Suppressor macrophage treated with lipopolysaccharide for 4 hours (primary cell): Measurements from ENCODE around the gene PNPLA8.
"Not testable (repeated sequence)": the region's sequence is repeated elsewhere in the genome, so short reads cannot be mapped to it uniquely, and the experiment has no call there.

ENCODE experiments used
- DNase-seq: peaks from one replicate; pipeline ENCODE4 v3.0.0-alpha.2; 2020

The PNPLA8 gene

GRCh38 chr7:108529341-108529740 lies 3.4 kb upstream of the PNPLA8 start:
- no peak for DNase-seq

GRCh38 chr7:108528183-108528712 lies 2.3 kb upstream of the PNPLA8 start:
- DNase-seq, result no peak

GRCh38 chr7:108526768-108527017 lies 758 bp upstream of the PNPLA8 start:
- no peak for DNase-seq

GRCh38 chr7:108525327-108525984 lies 479 bp downstream of the PNPLA8 start:
- peak; percentile 81 for DNase-seq

GRCh38 chr7:108522780-108523179 lies 3.2 kb downstream of the PNPLA8 start:
- DNase-seq, result no peak

GRCh38 chr7:108517951-108518350 lies 8.0 kb downstream of the PNPLA8 start:
- DNase-seq, result no peak

- DNase-seq, result peak; percentile 62
Measured at GRCh38 chr7:108515630-108516029, 10.3 kb downstream of the PNPLA8 start.

GRCh38 chr7:108515013-108515412 lies 10.9 kb downstream of the PNPLA8 start:
- no peak for DNase-seq

GRCh38 chr7:108511939-108512338 lies 14.0 kb downstream of the PNPLA8 start:
- no peak for DNase-seq

- not testable (repeated sequence) for DNase-seq
Measured at GRCh38 chr7:108504576-108504975, 21.4 kb downstream of the PNPLA8 start.

GRCh38 chr7:108503112-108504026 lies 22.6 kb downstream of the PNPLA8 start:
- DNase-seq, result peak; percentile 23

- DNase-seq, result no peak
Measured at GRCh38 chr7:108499566-108499965, 26.4 kb downstream of the PNPLA8 start.

- DNase-seq, result no peak
Measured at GRCh38 chr7:108498481-108498880, 27.5 kb downstream of the PNPLA8 start.

- peak; percentile 74 for DNase-seq
Measured at GRCh38 chr7:108497082-108497725, 28.7 kb downstream of the PNPLA8 start.

- DNase-seq, result no peak
Measured at GRCh38 chr7:108492742-108493141, 33.2 kb downstream of the PNPLA8 start.

- no peak for DNase-seq
Measured at GRCh38 chr7:108488768-108489538, 37.0 kb downstream of the PNPLA8 start.

GRCh38 chr7:108487646-108488045 lies 38.3 kb downstream of the PNPLA8 start:
- DNase-seq, result no peak

GRCh38 chr7:108486291-108486966 lies 39.5 kb downstream of the PNPLA8 start:
- DNase-seq, result peak; percentile 21

- no peak for DNase-seq
Measured at GRCh38 chr7:108484137-108484536, 41.8 kb downstream of the PNPLA8 start.

GRCh38 chr7:108480311-108480710 lies 45.6 kb downstream of the PNPLA8 start:
- DNase-seq, result no peak

- no peak for DNase-seq
Measured at GRCh38 chr7:108479751-108480150, 46.2 kb downstream of the PNPLA8 start.

GRCh38 chr7:108479118-108479517 lies 46.8 kb downstream of the PNPLA8 start:
- no peak for DNase-seq
